Nephron progenitor cell (in vitro differentiated cells): Measurements from ENCODE around the gene MAGEA11.
"Not testable (repeated sequence)": the region's sequence is repeated elsewhere in the genome, so short reads cannot be mapped to it uniquely, and the experiment has no call there.

Experiments
- DNase-seq: peaks from one replicate; pipeline ENCODE4 v3.0.0; 2021
- H3K27ac Mint-ChIP-seq: 2 replicates; pipeline ENCODE4 v1.8.0; 2021; ENCODE audit warnings: mild to moderate bottlenecking, moderate library complexity, mixed read lengths
- H3K27me3 Mint-ChIP-seq: 2 replicates; pipeline ENCODE4 v1.8.0; 2021; ENCODE audit warnings: mild to moderate bottlenecking, low read depth, mixed read lengths; ENCODE audit not compliant: poor library complexity
- H3K36me3 Mint-ChIP-seq: 2 replicates; pipeline ENCODE4 v1.8.0; 2021; ENCODE audit warnings: low read depth, mixed read lengths
- H3K4me1 Mint-ChIP-seq: 2 replicates; pipeline ENCODE4 v1.8.0; 2021; ENCODE audit warnings: mixed read lengths
- H3K4me3 Mint-ChIP-seq: 2 replicates; pipeline ENCODE4 v1.8.0; 2021; ENCODE audit warnings: mild to moderate bottlenecking, moderate library complexity, mixed read lengths
- H3K9me3 Mint-ChIP-seq: 2 replicates; pipeline ENCODE4 v1.8.0; 2021; ENCODE audit warnings: mild to moderate bottlenecking, moderate library complexity, mixed read lengths
- CTCF ChIP-seq: fragments of 200-600 bp; sonication (generic); IDR thresholded peaks from 2 replicates; pipeline ENCODE4 v1.5.0; 2021; ENCODE audit warnings: antibody characterized with exemption

The MAGEA11 gene

GRCh38 chrX:149716632-149717031, 4.8 kb downstream of the MAGEA11 start:
- Mint-ChIP-seq H3K4me1 (peaks cover 3% of the 10 kb centered on the region), H3K9me3 (peaks cover 70% of the 10 kb centered on the region), H3K4me3 (no peak overlapping the region), H3K27ac (no peak overlapping the region), H3K27me3 (no peaks in the 10 kb centered on the region), H3K36me3 (no peaks in the 10 kb centered on the region)
- no peak for TF ChIP-seq CTCF
- no peak for DNase-seq

GRCh38 chrX:149717803-149718202, 5.9 kb downstream of the MAGEA11 start:
- Mint-ChIP-seq H3K4me3 (no peak overlapping the region), H3K36me3 (no peaks in the 10 kb centered on the region), H3K4me1 (peaks cover 3% of the 10 kb centered on the region), H3K27me3 (no peaks in the 10 kb centered on the region), H3K27ac (no peak overlapping the region), H3K9me3 (peaks cover 69% of the 10 kb centered on the region)
- no peak for DNase-seq
- TF ChIP-seq CTCF, result no peak

GRCh38 chrX:149718757-149719156, 6.9 kb downstream of the MAGEA11 start:
- H3K36me3 Mint-ChIP-seq, result no peaks in the 10 kb centered on the region

GRCh38 chrX:149720021-149720689, 8.3 kb downstream of the MAGEA11 start:
- no peak overlapping the region for H3K27ac Mint-ChIP-seq
- H3K9me3 Mint-ChIP-seq, result peaks cover 48% of the 10 kb centered on the region

More at GRCh38 chrX:149718757-149719156, 6.9 kb downstream of the MAGEA11 start:
- no peak for TF ChIP-seq CTCF
- Mint-ChIP-seq H3K27ac (no peak overlapping the region), H3K9me3 (peaks cover 60% of the 10 kb centered on the region), H3K4me1 (peaks cover 3% of the 10 kb centered on the region), H3K4me3 (no peak overlapping the region), H3K27me3 (no peaks in the 10 kb centered on the region)
- DNase-seq, result no peak

GRCh38 chrX:149721241-149721640, 9.4 kb downstream of the MAGEA11 start:
- not testable (repeated sequence) for H3K36me3 Mint-ChIP-seq, H3K4me3 Mint-ChIP-seq, H3K4me1 Mint-ChIP-seq, H3K27me3 Mint-ChIP-seq, H3K27ac Mint-ChIP-seq, DNase-seq
- peaks cover 42% of the 10 kb centered on the region for H3K9me3 Mint-ChIP-seq

More at GRCh38 chrX:149720021-149720689, 8.3 kb downstream of the MAGEA11 start:
- H3K27me3 Mint-ChIP-seq, result no peaks in the 10 kb centered on the region
- peaks cover 3% of the 10 kb centered on the region for H3K4me1 Mint-ChIP-seq
- no peaks in the 10 kb centered on the region for H3K36me3 Mint-ChIP-seq
- no peak for TF ChIP-seq CTCF
- no peak overlapping the region for H3K4me3 Mint-ChIP-seq
- no peak for DNase-seq

- Mint-ChIP-seq H3K4me3 (no peak overlapping the region), H3K27me3 (no peaks in the 10 kb centered on the region), H3K27ac (no peak overlapping the region), H3K4me1 (peaks cover 3% of the 10 kb centered on the region), H3K9me3 (peaks cover 36% of the 10 kb centered on the region), H3K36me3 (no peaks in the 10 kb centered on the region)
- no peak for DNase-seq
- TF ChIP-seq CTCF, result no peak
Measured at GRCh38 chrX:149721778-149722177, 9.9 kb downstream of the MAGEA11 start.

GRCh38 chrX:149723583-149724118, 11.8 kb downstream of the MAGEA11 start:
- not testable (repeated sequence) for H3K36me3 Mint-ChIP-seq, H3K4me1 Mint-ChIP-seq

GRCh38 chrX:149727308-149727707, 15.4 kb downstream of the MAGEA11 start:
- not testable (repeated sequence) for H3K4me1 Mint-ChIP-seq, H3K9me3 Mint-ChIP-seq, H3K27ac Mint-ChIP-seq, H3K36me3 Mint-ChIP-seq, DNase-seq, H3K4me3 Mint-ChIP-seq, H3K27me3 Mint-ChIP-seq

More at GRCh38 chrX:149723583-149724118, 11.8 kb downstream of the MAGEA11 start:
- H3K9me3 Mint-ChIP-seq, result peaks cover 23% of the 10 kb centered on the region
- H3K27me3 Mint-ChIP-seq, DNase-seq, H3K4me3 Mint-ChIP-seq, H3K27ac Mint-ChIP-seq: not testable (repeated sequence)

GRCh38 chrX:149742269-149742668, 30.4 kb downstream of the MAGEA11 start:
- DNase-seq, H3K27me3 Mint-ChIP-seq, H3K27ac Mint-ChIP-seq, H3K36me3 Mint-ChIP-seq, H3K9me3 Mint-ChIP-seq, H3K4me1 Mint-ChIP-seq, H3K4me3 Mint-ChIP-seq: not testable (repeated sequence)
